GM21576 (cell line): ENCODE data around the gene COPS9.

Experiments used
- ATAC-seq: cut with Tn5 transposase; IDR thresholded peaks from one replicate; pipeline ENCODE4 v1.9.1; 2021; ENCODE audit warnings: mild to moderate bottlenecking, moderate library complexity; ENCODE audit not compliant: unreplicated experiment

Gene COPS9

DNA sequence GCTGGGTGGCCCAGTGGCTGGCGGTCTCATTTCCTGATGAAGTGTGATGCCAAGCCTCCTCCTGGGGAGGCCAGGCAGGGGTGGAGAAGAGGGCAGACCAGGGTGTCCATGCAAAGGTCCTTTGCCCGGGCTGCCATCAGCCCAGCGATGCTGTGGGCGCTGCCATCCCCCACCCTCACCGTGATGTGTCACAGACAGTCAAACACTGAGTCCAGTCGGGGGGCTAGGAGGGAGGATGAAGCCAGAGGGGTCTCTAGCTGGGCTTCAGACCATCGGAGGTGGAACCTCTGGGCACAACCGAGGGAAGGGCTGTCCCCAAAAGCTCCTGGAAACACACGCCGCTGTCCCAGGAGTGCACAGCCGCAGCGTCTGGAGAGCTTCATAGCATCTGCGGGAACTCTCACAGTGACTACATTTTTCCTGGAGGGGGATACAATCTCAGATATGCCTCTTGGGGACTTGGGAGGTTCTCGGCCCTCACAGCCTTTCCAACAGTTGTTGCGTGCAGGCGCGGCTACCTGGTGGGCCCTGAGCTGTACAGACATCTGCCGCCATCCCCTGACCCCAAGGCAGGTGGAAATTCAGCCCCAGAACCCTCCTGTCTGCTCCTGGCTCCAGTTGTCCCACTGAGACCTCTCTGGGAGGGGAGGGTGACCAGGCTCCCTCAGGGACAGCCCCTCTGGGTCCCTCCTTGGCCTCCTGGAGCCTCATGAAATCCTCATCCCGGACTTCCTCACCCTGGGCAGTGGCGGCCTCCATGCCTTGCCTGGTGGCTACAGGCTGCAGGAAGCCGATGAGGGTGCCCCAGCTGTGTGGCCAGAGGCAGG, 30.9 kb upstream of the COPS9 start:
- ATAC-seq, result no peak

DNA sequence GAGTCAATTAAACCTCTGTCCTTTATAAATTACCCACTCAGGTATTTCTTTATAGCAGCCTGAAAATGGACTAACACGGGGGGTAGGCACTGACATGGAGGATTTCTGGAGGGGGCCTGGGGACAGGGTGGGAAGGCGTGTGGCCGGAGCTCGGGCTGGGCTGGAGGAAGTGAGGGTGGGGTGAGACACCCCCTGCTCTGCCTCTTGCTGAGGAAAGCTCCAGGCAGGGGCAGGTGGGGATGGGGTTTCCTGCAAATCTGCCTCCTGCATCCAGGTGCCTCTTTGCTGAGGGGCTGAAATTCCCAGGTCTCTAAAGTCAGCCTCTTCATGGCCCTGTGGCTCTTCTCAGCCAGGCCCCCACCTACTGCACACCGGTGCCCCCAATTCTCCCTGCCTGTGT, 30.1 kb upstream of the COPS9 start:
- ATAC-seq, result no peak

DNA sequence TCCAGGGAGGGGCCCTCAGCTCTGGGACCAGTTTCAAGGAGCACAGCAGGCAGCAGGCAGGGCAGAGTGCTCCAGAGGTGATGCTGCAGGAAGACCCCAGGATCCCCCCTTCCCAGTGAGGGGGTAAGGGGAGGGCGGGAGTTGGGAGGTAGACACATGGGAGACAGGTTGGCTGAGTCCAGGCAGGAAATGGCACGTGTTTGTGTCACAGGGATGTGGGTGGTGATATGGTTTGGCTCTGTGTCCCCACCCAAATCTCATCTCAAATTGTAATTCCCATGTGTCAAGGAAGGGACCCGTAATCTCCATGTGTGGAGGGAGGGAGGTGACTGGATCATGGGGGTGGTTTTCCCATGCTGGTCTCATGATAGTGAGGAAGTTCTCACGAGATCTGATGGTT, 29.6 kb upstream of the COPS9 start:
- no peak for ATAC-seq

GRCh38 chr2:240165034-240165433, 28.9 kb upstream of the COPS9 start:
- ATAC-seq, result no peak

- no peak for ATAC-seq
Measured at GRCh38 chr2:240164586-240164985, 28.5 kb upstream of the COPS9 start.

DNA sequence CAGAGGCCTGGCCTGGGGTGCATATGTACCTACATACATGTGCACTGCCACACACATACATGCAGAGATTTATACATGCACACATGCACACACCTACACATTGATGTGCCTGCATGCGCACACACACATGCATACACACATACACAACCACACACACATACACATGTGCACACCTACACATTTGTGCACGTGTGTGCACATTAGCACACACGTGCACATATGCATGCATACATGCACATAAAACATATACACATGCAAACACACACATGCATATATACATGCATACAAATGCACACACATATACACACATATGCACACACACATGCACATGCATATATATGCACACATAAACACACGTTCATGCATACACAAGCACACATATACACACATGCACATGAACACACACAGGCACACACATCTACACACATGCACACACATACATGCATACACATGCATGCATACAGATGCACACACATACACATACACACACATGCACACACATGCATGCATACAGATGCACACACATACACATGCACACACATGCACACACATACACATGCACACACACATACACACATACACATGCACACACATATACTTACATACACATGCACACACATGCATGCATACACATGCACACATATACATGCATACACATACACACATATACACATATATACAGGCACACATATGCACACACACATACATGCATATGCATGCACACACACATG, 27.9 kb upstream of the COPS9 start:
- no peak for ATAC-seq

DNA sequence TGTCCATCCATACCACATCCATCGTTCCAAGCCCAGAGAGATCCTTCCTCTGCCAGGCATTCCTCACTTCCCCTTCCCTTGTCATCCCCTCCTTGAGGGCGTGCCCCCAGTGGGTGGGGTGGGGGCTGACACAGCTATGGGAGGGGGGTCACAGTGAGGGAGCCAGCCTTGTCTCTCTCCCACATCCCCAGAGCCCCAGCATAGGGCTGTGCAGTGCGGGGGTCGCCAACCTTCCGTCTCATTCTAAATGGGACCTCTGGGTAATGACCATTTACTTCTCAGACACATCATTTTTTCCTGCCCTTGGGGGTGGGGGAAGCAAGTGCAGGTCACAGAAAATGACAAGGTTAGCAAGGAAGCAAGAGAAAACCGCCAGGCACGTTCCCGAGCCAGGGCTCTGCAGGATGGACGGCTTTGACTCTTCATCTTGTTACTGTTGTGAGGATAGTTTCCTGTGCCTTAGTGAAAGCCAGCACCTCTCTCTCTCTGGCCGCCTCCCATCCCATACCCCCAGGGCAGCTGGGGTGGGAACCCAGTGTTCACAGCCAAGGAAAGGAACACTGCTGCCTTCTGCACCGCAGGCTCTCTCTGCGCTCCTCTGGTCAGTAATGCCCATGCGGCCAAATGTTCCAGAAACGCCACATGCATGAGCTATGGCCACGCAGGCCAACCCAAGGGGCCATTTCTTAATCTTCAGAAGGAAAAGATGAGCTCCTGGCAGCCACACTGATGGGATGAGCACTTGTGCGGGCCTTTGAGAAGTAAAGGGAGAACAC, 27.0 kb upstream of the COPS9 start:
- ATAC-seq, result no peak

DNA sequence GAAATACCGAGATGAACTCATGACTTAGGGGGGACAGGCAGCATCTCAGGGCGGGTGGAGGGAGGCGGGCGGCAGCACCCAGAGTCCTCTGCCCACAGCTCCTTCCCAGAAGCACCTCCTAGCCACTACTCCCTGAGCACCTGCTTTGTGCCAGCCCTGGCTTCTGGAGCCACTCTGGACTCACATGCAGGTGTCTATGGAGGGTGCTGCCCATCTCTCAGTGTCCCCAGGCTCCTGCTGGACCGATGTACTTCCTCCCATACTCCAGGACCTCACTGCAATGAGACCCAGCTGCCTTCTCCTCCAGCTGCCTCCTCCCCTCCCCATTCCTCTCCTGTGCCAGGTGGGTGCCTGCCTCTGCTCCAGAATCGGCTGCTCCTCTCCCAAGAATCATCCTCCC, 26.4 kb upstream of the COPS9 start:
- ATAC-seq, result no peak

- no peak for ATAC-seq
Measured at GRCh38 chr2:240162032-240162431, 25.9 kb upstream of the COPS9 start.

GRCh38 chr2:240161087-240161750, 25.1 kb upstream of the COPS9 start:
- no peak for ATAC-seq

GRCh38 chr2:240160291-240161086, 24.4 kb upstream of the COPS9 start:
- no peak for ATAC-seq

DNA sequence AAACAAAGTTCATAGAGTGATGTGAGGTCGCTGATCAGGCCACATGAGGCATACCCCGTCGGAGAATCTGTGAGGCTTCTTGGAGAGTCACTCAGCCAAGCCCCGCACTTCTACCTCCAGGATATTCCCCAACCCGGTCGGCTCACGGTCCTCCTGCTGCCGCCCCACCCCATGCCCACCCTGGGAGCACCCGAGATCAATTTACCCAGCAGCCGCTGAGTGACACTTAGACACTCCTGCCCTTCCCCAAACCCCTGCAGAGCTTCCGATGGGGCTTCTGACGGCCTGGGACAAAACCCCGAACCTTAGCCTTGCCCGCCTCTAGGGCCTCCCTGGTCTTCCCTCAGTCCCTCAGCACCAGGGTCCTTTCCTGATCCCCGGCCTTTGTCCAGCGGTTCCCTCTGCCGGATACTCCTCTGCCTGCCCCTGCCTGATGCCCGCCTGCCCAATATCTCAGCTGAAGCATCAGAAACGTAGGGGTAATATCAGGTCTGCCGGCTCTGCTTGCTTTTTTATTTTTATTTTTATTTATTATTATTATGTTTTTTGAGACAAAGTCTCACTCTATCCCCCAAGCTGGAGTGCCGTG, 23.2 kb upstream of the COPS9 start:
- ATAC-seq, result no peak

GRCh38 chr2:240157147-240157470, 21.0 kb upstream of the COPS9 start:
- no peak for ATAC-seq

- ATAC-seq, result no peak
Measured at GRCh38 chr2:240156435-240157146, 20.5 kb upstream of the COPS9 start.

GRCh38 chr2:240155745-240156390, 19.8 kb upstream of the COPS9 start:
- no peak for ATAC-seq

DNA sequence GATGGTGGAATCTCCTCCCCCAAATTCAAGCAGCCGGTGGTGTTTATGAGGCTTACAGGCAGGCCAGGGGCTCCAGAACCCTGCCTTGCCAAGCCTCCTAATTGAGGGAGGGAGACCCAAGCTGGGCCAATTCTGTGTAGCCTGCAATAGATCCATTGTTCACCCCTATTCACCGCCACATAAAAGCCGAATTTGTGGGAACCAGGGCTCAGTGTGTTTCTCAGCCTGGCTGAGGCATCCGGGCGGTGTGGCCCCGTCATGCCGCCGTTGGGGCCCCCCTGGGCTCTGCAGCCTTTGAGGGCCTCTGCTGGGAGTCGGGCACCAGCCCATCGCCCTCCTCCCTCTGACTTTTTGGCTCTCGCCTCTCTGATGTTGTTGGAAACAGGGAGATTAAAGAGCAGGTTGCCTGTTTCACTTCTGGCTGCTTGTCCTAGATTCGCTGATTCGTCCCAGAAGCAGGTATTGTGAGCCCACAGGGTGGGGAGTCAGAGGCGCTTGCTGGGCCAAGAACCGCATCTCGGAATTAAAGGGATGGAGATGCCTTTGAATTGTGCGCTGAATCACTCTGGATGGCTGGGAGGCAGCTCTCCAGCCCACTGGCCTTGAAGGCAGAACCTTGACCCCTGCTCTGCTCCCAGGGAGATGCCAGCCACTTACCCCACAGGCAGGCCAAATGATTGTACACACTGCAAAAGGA, 19.1 kb upstream of the COPS9 start:
- ATAC-seq, result no peak

- no peak for ATAC-seq
Measured at GRCh38 chr2:240154606-240155005, 18.5 kb upstream of the COPS9 start.

DNA sequence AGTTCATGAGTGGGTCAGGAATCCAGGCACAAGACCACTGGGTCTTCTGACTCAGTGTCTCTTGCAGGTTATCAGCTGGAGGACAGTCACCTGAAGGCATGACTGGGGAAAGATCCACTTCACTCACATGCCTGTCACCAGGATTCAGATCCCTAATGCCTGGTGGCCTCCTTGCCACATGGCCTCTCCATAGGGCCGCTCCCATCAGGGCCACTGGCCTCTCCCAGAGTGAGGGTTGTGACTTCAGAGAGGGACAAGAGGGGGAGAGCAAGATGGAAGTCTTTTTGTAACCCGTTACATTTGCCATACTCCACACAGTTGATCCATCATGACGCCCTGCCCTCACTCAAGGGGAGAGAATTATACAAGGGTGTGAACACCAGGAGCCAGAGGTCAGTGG, 17.3 kb upstream of the COPS9 start:
- ATAC-seq, result no peak
